Measurements from ENCODE around the gene CMC4. TPM values are rescaled to one million over a fixed set of nuclear protein-coding genes. Genes with fewer than 3 reads are reported as not detected.

The CMC4 gene
- total and polyA plus RNA-seq, 9 of the 15 experiments (the other 6 are each of a cell fraction or from before 2014, with no cell fraction given), result 3.5 to 16.9 (median 8.2) TPM

DNA sequence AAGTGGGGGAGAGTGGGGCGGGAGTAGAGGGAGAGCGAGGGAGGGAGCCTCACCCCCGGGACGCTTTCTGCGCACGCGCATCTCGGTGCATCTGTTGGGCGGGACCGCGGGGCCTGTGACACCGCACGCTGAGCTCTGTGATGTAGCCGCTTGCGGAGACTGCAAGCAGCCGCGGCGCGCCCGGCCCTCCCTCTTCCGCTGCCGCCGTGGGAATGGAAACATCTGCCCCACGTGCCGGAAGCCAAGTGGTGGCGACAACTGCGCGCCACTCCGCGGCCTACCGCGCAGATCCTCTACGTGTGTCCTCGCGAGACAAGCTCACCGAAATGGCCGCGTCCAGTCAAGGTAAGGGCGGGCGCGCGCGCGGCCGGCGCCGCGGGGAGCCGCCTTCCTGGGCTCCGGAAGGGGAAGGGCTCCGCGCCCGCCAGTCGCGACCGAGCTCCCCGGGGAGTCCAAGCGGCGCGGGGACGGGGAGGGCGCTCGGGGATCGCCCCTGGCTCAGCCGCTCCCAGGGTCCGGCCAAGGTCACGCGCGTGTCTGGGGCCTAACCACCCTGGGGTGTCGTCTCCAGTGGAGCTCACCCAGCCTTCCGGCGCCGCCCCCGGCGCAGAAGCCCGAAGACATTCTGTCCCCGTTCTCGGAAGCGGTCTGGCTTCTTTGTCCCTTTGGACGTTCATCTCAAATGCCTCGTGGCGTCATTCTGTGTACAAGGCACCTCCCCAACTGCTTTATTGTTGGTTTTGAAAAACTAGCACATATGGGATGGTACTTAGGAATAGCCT, 44.0 kb downstream of the CMC4 start, which contains the start of gene FUNDC2 (continued):
- TF ChIP-seq, protein P1, sequence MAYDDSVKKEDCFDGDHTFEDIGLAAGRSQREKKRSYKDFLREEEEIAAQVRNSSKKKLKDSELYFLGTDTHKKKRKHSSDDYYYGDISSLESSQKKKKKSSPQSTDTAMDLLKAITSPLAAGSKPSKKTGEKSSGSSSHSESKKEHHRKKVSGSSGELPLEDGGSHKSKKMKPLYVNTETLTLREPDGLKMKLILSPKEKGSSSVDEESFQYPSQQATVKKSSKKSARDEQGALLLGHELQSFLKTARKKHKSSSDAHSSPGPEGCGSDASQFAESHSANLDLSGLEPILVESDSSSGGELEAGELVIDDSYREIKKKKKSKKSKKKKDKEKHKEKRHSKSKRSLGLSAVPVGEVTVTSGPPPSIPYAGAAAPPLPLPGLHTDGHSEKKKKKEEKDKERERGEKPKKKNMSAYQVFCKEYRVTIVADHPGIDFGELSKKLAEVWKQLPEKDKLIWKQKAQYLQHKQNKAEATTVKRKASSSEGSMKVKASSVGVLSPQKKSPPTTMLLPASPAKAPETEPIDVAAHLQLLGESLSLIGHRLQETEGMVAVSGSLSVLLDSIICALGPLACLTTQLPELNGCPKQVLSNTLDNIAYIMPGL (CRISPR knock-in tag; IDR thresholded peaks at IDR 0.05), result no peak; the same call in 1 of the 2 replicates
- peak; percentile 86; the same call in 1 of the 2 replicates for TF ChIP-seq GABPB1 (CRISPR knock-in tag; IDR thresholded peaks at IDR 0.05)
- TF ChIP-seq RNF2 (IDR thresholded peaks at IDR 0.05), result peak; percentile 76
- no peak for TF ChIP-seq POLR3G (IDR thresholded peaks at IDR 0.05; ENCODE audit: extremely low read depth, insufficient read length, insufficient replicate concordance)
- 0 out of 2 replicates have a peak, but pooled peaks have one; percentile 11 for TF ChIP-seq CBFA2T3 (IDR thresholded peaks at IDR 0.05)
- no peak for TF ChIP-seq ZEB2 (IDR thresholded peaks at IDR 0.05)
- 0 out of 2 replicates have a peak, but pooled peaks have one; percentile 66 for TF ChIP-seq FOXP1 (CRISPR knock-in tag; IDR thresholded peaks at IDR 0.05)
- TF ChIP-seq, protein P2, sequence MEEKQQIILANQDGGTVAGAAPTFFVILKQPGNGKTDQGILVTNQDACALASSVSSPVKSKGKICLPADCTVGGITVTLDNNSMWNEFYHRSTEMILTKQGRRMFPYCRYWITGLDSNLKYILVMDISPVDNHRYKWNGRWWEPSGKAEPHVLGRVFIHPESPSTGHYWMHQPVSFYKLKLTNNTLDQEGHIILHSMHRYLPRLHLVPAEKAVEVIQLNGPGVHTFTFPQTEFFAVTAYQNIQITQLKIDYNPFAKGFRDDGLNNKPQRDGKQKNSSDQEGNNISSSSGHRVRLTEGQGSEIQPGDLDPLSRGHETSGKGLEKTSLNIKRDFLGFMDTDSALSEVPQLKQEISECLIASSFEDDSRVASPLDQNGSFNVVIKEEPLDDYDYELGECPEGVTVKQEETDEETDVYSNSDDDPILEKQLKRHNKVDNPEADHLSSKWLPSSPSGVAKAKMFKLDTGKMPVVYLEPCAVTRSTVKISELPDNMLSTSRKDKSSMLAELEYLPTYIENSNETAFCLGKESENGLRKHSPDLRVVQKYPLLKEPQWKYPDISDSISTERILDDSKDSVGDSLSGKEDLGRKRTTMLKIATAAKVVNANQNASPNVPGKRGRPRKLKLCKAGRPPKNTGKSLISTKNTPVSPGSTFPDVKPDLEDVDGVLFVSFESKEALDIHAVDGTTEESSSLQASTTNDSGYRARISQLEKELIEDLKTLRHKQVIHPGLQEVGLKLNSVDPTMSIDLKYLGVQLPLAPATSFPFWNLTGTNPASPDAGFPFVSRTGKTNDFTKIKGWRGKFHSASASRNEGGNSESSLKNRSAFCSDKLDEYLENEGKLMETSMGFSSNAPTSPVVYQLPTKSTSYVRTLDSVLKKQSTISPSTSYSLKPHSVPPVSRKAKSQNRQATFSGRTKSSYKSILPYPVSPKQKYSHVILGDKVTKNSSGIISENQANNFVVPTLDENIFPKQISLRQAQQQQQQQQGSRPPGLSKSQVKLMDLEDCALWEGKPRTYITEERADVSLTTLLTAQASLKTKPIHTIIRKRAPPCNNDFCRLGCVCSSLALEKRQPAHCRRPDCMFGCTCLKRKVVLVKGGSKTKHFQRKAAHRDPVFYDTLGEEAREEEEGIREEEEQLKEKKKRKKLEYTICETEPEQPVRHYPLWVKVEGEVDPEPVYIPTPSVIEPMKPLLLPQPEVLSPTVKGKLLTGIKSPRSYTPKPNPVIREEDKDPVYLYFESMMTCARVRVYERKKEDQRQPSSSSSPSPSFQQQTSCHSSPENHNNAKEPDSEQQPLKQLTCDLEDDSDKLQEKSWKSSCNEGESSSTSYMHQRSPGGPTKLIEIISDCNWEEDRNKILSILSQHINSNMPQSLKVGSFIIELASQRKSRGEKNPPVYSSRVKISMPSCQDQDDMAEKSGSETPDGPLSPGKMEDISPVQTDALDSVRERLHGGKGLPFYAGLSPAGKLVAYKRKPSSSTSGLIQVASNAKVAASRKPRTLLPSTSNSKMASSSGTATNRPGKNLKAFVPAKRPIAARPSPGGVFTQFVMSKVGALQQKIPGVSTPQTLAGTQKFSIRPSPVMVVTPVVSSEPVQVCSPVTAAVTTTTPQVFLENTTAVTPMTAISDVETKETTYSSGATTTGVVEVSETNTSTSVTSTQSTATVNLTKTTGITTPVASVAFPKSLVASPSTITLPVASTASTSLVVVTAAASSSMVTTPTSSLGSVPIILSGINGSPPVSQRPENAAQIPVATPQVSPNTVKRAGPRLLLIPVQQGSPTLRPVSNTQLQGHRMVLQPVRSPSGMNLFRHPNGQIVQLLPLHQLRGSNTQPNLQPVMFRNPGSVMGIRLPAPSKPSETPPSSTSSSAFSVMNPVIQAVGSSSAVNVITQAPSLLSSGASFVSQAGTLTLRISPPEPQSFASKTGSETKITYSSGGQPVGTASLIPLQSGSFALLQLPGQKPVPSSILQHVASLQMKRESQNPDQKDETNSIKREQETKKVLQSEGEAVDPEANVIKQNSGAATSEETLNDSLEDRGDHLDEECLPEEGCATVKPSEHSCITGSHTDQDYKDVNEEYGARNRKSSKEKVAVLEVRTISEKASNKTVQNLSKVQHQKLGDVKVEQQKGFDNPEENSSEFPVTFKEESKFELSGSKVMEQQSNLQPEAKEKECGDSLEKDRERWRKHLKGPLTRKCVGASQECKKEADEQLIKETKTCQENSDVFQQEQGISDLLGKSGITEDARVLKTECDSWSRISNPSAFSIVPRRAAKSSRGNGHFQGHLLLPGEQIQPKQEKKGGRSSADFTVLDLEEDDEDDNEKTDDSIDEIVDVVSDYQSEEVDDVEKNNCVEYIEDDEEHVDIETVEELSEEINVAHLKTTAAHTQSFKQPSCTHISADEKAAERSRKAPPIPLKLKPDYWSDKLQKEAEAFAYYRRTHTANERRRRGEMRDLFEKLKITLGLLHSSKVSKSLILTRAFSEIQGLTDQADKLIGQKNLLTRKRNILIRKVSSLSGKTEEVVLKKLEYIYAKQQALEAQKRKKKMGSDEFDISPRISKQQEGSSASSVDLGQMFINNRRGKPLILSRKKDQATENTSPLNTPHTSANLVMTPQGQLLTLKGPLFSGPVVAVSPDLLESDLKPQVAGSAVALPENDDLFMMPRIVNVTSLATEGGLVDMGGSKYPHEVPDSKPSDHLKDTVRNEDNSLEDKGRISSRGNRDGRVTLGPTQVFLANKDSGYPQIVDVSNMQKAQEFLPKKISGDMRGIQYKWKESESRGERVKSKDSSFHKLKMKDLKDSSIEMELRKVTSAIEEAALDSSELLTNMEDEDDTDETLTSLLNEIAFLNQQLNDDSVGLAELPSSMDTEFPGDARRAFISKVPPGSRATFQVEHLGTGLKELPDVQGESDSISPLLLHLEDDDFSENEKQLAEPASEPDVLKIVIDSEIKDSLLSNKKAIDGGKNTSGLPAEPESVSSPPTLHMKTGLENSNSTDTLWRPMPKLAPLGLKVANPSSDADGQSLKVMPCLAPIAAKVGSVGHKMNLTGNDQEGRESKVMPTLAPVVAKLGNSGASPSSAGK (IDR thresholded peaks at IDR 0.05), result peak; percentile 83
- TF ChIP-seq ZNF695 (CRISPR knock-in tag; IDR thresholded peaks at IDR 0.05), result no peak
- peak; percentile 87 for TF ChIP-seq POLR2H (tag; IDR thresholded peaks at IDR 0.05; ENCODE audit: low read depth)
- TF ChIP-seq HNRNPUL1 (IDR thresholded peaks at IDR 0.05; ENCODE audit: low read length), result no peak
- TF ChIP-seq MYNN (IDR thresholded peaks at IDR 0.05), result no peak
- TF ChIP-seq MYNN (CRISPR knock-in tag; IDR thresholded peaks at IDR 0.05), result no peak
- TF ChIP-seq SOX6 (IDR thresholded peaks at IDR 0.05), result no peak
- TF ChIP-seq, protein P3, sequence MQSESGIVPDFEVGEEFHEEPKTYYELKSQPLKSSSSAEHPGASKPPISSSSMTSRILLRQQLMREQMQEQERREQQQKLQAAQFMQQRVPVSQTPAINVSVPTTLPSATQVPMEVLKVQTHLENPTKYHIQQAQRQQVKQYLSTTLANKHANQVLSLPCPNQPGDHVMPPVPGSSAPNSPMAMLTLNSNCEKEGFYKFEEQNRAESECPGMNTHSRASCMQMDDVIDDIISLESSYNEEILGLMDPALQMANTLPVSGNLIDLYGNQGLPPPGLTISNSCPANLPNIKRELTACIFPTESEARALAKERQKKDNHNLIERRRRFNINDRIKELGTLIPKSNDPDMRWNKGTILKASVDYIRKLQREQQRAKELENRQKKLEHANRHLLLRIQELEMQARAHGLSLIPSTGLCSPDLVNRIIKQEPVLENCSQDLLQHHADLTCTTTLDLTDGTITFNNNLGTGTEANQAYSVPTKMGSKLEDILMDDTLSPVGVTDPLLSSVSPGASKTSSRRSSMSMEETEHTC (IDR thresholded peaks at IDR 0.05), result no peak
